Memory B cell (primary cell): Measurements from ENCODE around the gene MAP3K10.
A peak's percentile ranks its signal among the peaks of the same experiment; 100 is the strongest.
"Not testable (repeated sequence)": the region's sequence is repeated elsewhere in the genome, so short reads cannot be mapped to it uniquely, and the experiment has no call there.

ENCODE experiments used
- ATAC-seq: fragments of 150-1000 bp; cut with Tn5 transposase; 2 replicates; pipeline ENCODE4 v1.10.0; 2021; ENCODE audit warnings: low read depth, mild to moderate bottlenecking, moderate library complexity
- DNase-seq, 2 donors: peaks; one replicate each; pipeline ENCODE4 v3.0.0; 2022; ENCODE audit warnings: low spot score in 2 of 2
- H3K27ac Mint-ChIP-seq: one replicate; pipeline ENCODE4 v1.8.0; 2022; ENCODE audit warnings: mild to moderate bottlenecking, moderate library complexity, mixed read lengths
- H3K27me3 Mint-ChIP-seq: one replicate; pipeline ENCODE4 v1.8.0; 2022; ENCODE audit warnings: mixed read lengths
- H3K36me3 Mint-ChIP-seq: one replicate; pipeline ENCODE4 v1.8.0; 2022; ENCODE audit warnings: mild to moderate bottlenecking, mixed read lengths
- H3K4me1 Mint-ChIP-seq: one replicate; pipeline ENCODE4 v1.8.0; 2022; ENCODE audit warnings: mixed read lengths
- H3K4me3 Mint-ChIP-seq: one replicate; pipeline ENCODE4 v1.8.0; 2022; ENCODE audit warnings: mild to moderate bottlenecking, moderate library complexity, mixed read lengths
- H3K9me3 Mint-ChIP-seq: one replicate; pipeline ENCODE4 v1.8.0; 2022; ENCODE audit warnings: mixed read lengths

Gene MAP3K10

GRCh38 chr19:40162104-40162503, 29.1 kb upstream of the MAP3K10 start:
- Mint-ChIP-seq H3K4me3 (no peak overlapping the region), H3K9me3 (peaks cover 2% of the 10 kb centered on the region), H3K36me3 (no peaks in the 10 kb centered on the region), H3K27me3 (peaks cover 3% of the 10 kb centered on the region), H3K27ac (no peak overlapping the region), H3K4me1 (peaks cover 20% of the 10 kb centered on the region)
- ATAC-seq (no peak), DNase-seq (no peak)

GRCh38 chr19:40163541-40164129, 27.6 kb upstream of the MAP3K10 start:
- Mint-ChIP-seq H3K4me3 (no peak overlapping the region), H3K27ac (peak overlapping the region; percentile 54), H3K4me1 (peaks cover 20% of the 10 kb centered on the region), H3K9me3 (peaks cover 2% of the 10 kb centered on the region), H3K36me3 (no peaks in the 10 kb centered on the region), H3K27me3 (peaks cover 3% of the 10 kb centered on the region)
- ATAC-seq (peak; percentile 90), DNase-seq (peak in 1 of 2 donors; percentile 18)

GRCh38 chr19:40165362-40165937, 25.8 kb upstream of the MAP3K10 start:
- Mint-ChIP-seq H3K4me3 (peak overlapping the region; percentile 46), H3K27me3 (peaks cover 3% of the 10 kb centered on the region), H3K27ac (no peak overlapping the region), H3K36me3 (no peaks in the 10 kb centered on the region), H3K4me1 (peaks cover 20% of the 10 kb centered on the region), H3K9me3 (peaks cover 2% of the 10 kb centered on the region)
- ATAC-seq: peak; percentile 25
- peak; percentile 30 to 44 for DNase-seq

GRCh38 chr19:40169482-40170302, 21.5 kb upstream of the MAP3K10 start:
- H3K36me3 Mint-ChIP-seq, H3K4me3 Mint-ChIP-seq, H3K4me1 Mint-ChIP-seq, DNase-seq, ATAC-seq, H3K27me3 Mint-ChIP-seq, H3K27ac Mint-ChIP-seq, H3K9me3 Mint-ChIP-seq: not testable (repeated sequence)

GRCh38 chr19:40170303-40170989, 20.8 kb upstream of the MAP3K10 start:
- not testable (repeated sequence) for H3K4me3 Mint-ChIP-seq, ATAC-seq, H3K27ac Mint-ChIP-seq, H3K9me3 Mint-ChIP-seq, DNase-seq, H3K27me3 Mint-ChIP-seq, H3K4me1 Mint-ChIP-seq, H3K36me3 Mint-ChIP-seq

GRCh38 chr19:40171293-40171692, 19.9 kb upstream of the MAP3K10 start:
- H3K4me1 Mint-ChIP-seq, H3K4me3 Mint-ChIP-seq, ATAC-seq, DNase-seq, H3K27me3 Mint-ChIP-seq, H3K36me3 Mint-ChIP-seq, H3K27ac Mint-ChIP-seq, H3K9me3 Mint-ChIP-seq: not testable (repeated sequence)

GRCh38 chr19:40174092-40174491, 17.1 kb upstream of the MAP3K10 start:
- peaks cover 11% of the 10 kb centered on the region for H3K27me3 Mint-ChIP-seq
- H3K9me3 Mint-ChIP-seq: peaks cover 4% of the 10 kb centered on the region
- ATAC-seq: no peak
- no peak overlapping the region for H3K27ac Mint-ChIP-seq
- H3K4me1 Mint-ChIP-seq: no peaks in the 10 kb centered on the region
- DNase-seq: no peak
- H3K4me3 Mint-ChIP-seq: no peak overlapping the region
- H3K36me3 Mint-ChIP-seq: no peaks in the 10 kb centered on the region

- no peak for ATAC-seq
- DNase-seq: no peak
- Mint-ChIP-seq H3K27ac (no peak overlapping the region), H3K9me3 (peaks cover 4% of the 10 kb centered on the region), H3K4me1 (no peaks in the 10 kb centered on the region), H3K4me3 (no peak overlapping the region), H3K27me3 (peaks cover 16% of the 10 kb centered on the region), H3K36me3 (no peaks in the 10 kb centered on the region)
Measured at GRCh38 chr19:40175820-40176219, 15.4 kb upstream of the MAP3K10 start.

- no peak for ATAC-seq
- peaks cover 4% of the 10 kb centered on the region for H3K9me3 Mint-ChIP-seq
Measured at GRCh38 chr19:40177286-40178070, 13.7 kb upstream of the MAP3K10 start.

GRCh38 chr19:40178756-40179155, 12.5 kb upstream of the MAP3K10 start:
- Mint-ChIP-seq H3K4me3 (no peak overlapping the region), H3K4me1 (no peaks in the 10 kb centered on the region), H3K9me3 (peaks cover 4% of the 10 kb centered on the region), H3K27ac (no peak overlapping the region), H3K36me3 (no peaks in the 10 kb centered on the region), H3K27me3 (peaks cover 16% of the 10 kb centered on the region)
- no peak for ATAC-seq
- DNase-seq: no peak

More at GRCh38 chr19:40177286-40178070, 13.7 kb upstream of the MAP3K10 start:
- Mint-ChIP-seq H3K36me3 (no peaks in the 10 kb centered on the region), H3K4me1 (no peaks in the 10 kb centered on the region), H3K4me3 (no peak overlapping the region), H3K27me3 (peaks cover 16% of the 10 kb centered on the region), H3K27ac (no peak overlapping the region)
- DNase-seq: no peak

- no peaks in the 10 kb centered on the region for H3K36me3 Mint-ChIP-seq
- ATAC-seq (no peak), DNase-seq (no peak)
- no peaks in the 10 kb centered on the region for H3K4me1 Mint-ChIP-seq
- no peak overlapping the region for H3K4me3 Mint-ChIP-seq
- H3K27me3 Mint-ChIP-seq: peaks cover 7% of the 10 kb centered on the region
- H3K27ac Mint-ChIP-seq: no peak overlapping the region
- H3K9me3 Mint-ChIP-seq: no peaks in the 10 kb centered on the region
Measured at GRCh38 chr19:40184273-40184672, 7.0 kb upstream of the MAP3K10 start.

- no peaks in the 10 kb centered on the region for H3K36me3 Mint-ChIP-seq
- ATAC-seq (peak; percentile 10), DNase-seq (peak; percentile 5 to 22)
- H3K4me1 Mint-ChIP-seq: peaks cover 20% of the 10 kb centered on the region
- H3K9me3 Mint-ChIP-seq: no peaks in the 10 kb centered on the region
- no peaks in the 10 kb centered on the region for H3K27me3 Mint-ChIP-seq
- peak overlapping the region; percentile 73 for H3K4me3 Mint-ChIP-seq
- H3K27ac Mint-ChIP-seq: no peak overlapping the region
Measured at GRCh38 chr19:40191836-40192646, 815 bp downstream of the MAP3K10 start.
